ENCODE data around the gene BPI. TPM values are rescaled to one million over a fixed set of nuclear protein-coding genes. Genes with fewer than 3 reads are reported as not detected.
"Not testable (repeated sequence)": the region's sequence is repeated elsewhere in the genome, so short reads cannot be mapped to it uniquely, and the experiment has no call there.

Gene BPI
- not detected in 2 replicates for total RNA-seq (2021)
- long read RNA-seq: 0 reads

DNA sequence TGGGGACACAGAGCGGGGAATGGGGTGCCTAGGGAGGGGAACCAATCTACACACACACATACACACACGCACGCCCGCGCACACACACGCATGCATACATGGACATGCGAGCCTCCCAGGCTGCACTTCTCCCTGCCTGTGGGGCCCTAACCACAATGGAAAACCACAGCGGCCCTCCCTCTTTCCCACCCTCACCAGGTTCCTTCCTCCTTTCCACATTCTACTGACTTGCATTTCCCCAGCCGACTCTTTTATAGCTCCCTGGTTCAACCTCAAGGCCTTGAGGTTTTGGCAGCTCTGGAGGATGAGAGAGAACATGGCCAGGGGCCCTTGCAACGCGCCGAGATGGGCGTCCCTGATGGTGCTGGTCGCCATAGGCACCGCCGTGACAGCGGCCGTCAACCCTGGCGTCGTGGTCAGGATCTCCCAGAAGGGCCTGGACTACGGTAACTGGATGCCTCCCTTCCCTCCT, at the start of gene BPI:
Gene BPI, plus strand, starts transcription at position 249 of the 472 bp plus-strand sequence. Its CDS starts 68 bp downstream, at position 317.
- Histone ChIP-seq H2BK15ac (ENCODE audit: low read depth, low read length) (no peak within 1 kb of the TSS), H3K4ac (ENCODE audit: low read depth, low read length) (no peak within 1 kb of the TSS), H3K79me2 (ENCODE audit: insufficient read depth, low read length) (no peaks in the 10 kb centered on the region), H3K4me2 (ENCODE audit: insufficient read depth, insufficient read length, low read length) (no peak within 1 kb of the TSS), H2BK5ac (ENCODE audit: insufficient read length, low read length) (no peak within 1 kb of the TSS), H2BK20ac (ENCODE audit: low read depth, low read length, poor library complexity, severe bottlenecking) (no peak within 1 kb of the TSS), H3K18ac (ENCODE audit: insufficient read length, low read depth, low read length) (no peak within 1 kb of the TSS), H3T11ph (ENCODE audit: low read length) (no peak within 1 kb of the TSS), H3K4me1 (ENCODE audit: insufficient read depth, low read length) (no peaks in the 10 kb centered on the region), H3K9ac (ENCODE audit: extremely low read depth, insufficient read length, low read length) (no peak within 1 kb of the TSS), H4K20me1 (ENCODE audit: control insufficient read depth, insufficient read depth, insufficient read length) (peaks cover 2% of the 10 kb centered on the region), H2BK12ac (ENCODE audit: insufficient read length, low read depth, low read length) (no peak within 1 kb of the TSS), H3K27me3 (ENCODE audit: insufficient read depth, low read length) (no peaks in the 10 kb centered on the region), H3K9me3 (ENCODE audit: control insufficient read depth, low read depth, low read length) (no peaks in the 10 kb centered on the region), H4K5ac (ENCODE audit: insufficient read length, low read depth, low read length) (no peak within 1 kb of the TSS), H3K23ac (ENCODE audit: insufficient read length, low read depth, low read length) (no peak within 1 kb of the TSS), H2BK120ac (ENCODE audit: low read depth, low read length, poor library complexity, severe bottlenecking) (no peak within 1 kb of the TSS), H4K91ac (ENCODE audit: insufficient read length, low read depth, low read length) (no peak within 1 kb of the TSS), H2AFZ (ENCODE audit: low read length) (no peak within 1 kb of the TSS), H2AK5ac (ENCODE audit: insufficient read length, low read length) (no peak within 1 kb of the TSS), H3K79me1 (ENCODE audit: insufficient read depth, low read depth, low read length, poor library complexity, severe bottlenecking) (no peaks in the 10 kb centered on the region), H3K23me2 (ENCODE audit: insufficient read length, low read depth, low read length, poor library complexity, severe bottlenecking) (no peaks in the 10 kb centered on the region), H3K56ac (ENCODE audit: insufficient read length, low read depth, low read length) (no peak within 1 kb of the TSS), H3K14ac (ENCODE audit: insufficient read depth, low read length) (no peak within 1 kb of the TSS; the same call in 1 of the 2 replicates), H3K27ac (ENCODE audit: insufficient read length, low read depth, low read length) (no peak within 1 kb of the TSS), H4K8ac (replicated peaks; ENCODE audit: insufficient read length, low read depth, low read length) (no peak within 1 kb of the TSS)
- WGBS (ENCODE audit: extremely low coverage, insufficient read length, low lambda C conversion rate): no CpG with 5 or more reads among the region's 21 CpGs
- DNase-seq: no peak
- Mint-ChIP-seq H3K36me3 (ENCODE audit: insufficient read depth in 1 of 3, low read depth in 3 of 3) (no peaks in the 10 kb centered on the region), H3K4me1 (peaks cover 11 to 31% of the 10 kb centered on the region in 2 experiments), H3K9me3 (no peaks in the 10 kb centered on the region), H3K4me3 (no peak within 1 kb of the TSS), H3K27me3 (ENCODE audit: low read depth) (peaks cover 3% of the 10 kb centered on the region), H3K27ac (no peak within 1 kb of the TSS)
- TF ChIP-seq, protein P1, sequence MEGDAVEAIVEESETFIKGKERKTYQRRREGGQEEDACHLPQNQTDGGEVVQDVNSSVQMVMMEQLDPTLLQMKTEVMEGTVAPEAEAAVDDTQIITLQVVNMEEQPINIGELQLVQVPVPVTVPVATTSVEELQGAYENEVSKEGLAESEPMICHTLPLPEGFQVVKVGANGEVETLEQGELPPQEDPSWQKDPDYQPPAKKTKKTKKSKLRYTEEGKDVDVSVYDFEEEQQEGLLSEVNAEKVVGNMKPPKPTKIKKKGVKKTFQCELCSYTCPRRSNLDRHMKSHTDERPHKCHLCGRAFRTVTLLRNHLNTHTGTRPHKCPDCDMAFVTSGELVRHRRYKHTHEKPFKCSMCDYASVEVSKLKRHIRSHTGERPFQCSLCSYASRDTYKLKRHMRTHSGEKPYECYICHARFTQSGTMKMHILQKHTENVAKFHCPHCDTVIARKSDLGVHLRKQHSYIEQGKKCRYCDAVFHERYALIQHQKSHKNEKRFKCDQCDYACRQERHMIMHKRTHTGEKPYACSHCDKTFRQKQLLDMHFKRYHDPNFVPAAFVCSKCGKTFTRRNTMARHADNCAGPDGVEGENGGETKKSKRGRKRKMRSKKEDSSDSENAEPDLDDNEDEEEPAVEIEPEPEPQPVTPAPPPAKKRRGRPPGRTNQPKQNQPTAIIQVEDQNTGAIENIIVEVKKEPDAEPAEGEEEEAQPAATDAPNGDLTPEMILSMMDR (conservative IDR thresholded peaks at IDR 0.05): no peak

DNA sequence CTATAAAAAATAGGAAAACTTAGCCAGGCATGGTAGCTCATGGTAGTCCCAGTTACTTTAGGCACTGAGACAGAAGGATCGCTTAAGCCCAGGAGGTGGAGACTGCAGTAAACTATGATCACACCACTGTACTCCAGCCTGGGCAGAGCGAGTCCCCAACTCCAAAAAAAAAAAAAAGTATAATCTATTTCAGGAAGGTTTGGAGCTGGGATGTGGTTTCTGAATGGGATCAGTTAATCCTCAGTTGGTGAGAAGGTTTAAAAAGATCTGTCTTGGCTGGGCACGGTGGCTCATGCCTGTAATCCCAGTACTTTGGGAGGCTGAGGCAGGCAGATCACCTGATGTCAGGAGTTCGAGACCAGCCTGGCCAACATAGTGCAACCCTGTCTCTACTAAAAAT, 49.3 kb upstream of the BPI start:
- Mint-ChIP-seq H3K4me1 (peaks cover 14 to 30% of the 10 kb centered on the region in 2 experiments), H3K27me3 (ENCODE audit: low read depth) (peaks cover 13% of the 10 kb centered on the region)
- WGBS (ENCODE audit: extremely low coverage, insufficient read length, low lambda C conversion rate): no CpG with 5 or more reads among the region's 4 CpGs
- H4K91ac ChIP-seq (ENCODE audit: insufficient read length, low read depth, low read length); H3K14ac ChIP-seq (ENCODE audit: insufficient read depth, low read length); H3K4me3 Mint-ChIP-seq; H3K4ac ChIP-seq (ENCODE audit: low read depth, low read length); H3K36me3 Mint-ChIP-seq (ENCODE audit: insufficient read depth in 1 of 3, low read depth in 3 of 3); H3K23ac ChIP-seq (ENCODE audit: insufficient read length, low read depth, low read length); H2BK15ac ChIP-seq (ENCODE audit: low read depth, low read length); H3K79me2 ChIP-seq (ENCODE audit: insufficient read depth, low read length); H4K8ac ChIP-seq (replicated peaks; ENCODE audit: insufficient read length, low read depth, low read length); H4K20me1 ChIP-seq (ENCODE audit: control insufficient read depth, insufficient read depth, insufficient read length); H2BK5ac ChIP-seq (ENCODE audit: insufficient read length, low read length); H2AK5ac ChIP-seq (ENCODE audit: insufficient read length, low read length); H3K27ac ChIP-seq (ENCODE audit: insufficient read length, low read depth, low read length); H3K9me3 Mint-ChIP-seq; H3K27me3 ChIP-seq (ENCODE audit: insufficient read depth, low read length); H3K9ac ChIP-seq (ENCODE audit: extremely low read depth, insufficient read length, low read length); H3T11ph ChIP-seq (ENCODE audit: low read length); H2BK20ac ChIP-seq (ENCODE audit: low read depth, low read length, poor library complexity, severe bottlenecking); H3K18ac ChIP-seq (ENCODE audit: insufficient read length, low read depth, low read length); H3K23me2 ChIP-seq (ENCODE audit: insufficient read length, low read depth, low read length, poor library complexity, severe bottlenecking); H3K4me1 ChIP-seq (ENCODE audit: insufficient read depth, low read length); H2AFZ ChIP-seq (ENCODE audit: low read length); H3K79me1 ChIP-seq (ENCODE audit: insufficient read depth, low read depth, low read length, poor library complexity, severe bottlenecking); H2BK120ac ChIP-seq (ENCODE audit: low read depth, low read length, poor library complexity, severe bottlenecking); H3K9me3 ChIP-seq (ENCODE audit: control insufficient read depth, low read depth, low read length); DNase-seq; H3K27ac Mint-ChIP-seq; H2BK12ac ChIP-seq (ENCODE audit: insufficient read length, low read depth, low read length); H4K5ac ChIP-seq (ENCODE audit: insufficient read length, low read depth, low read length); H3K56ac ChIP-seq (ENCODE audit: insufficient read length, low read depth, low read length); H3K4me2 ChIP-seq (ENCODE audit: insufficient read depth, insufficient read length, low read length): not testable (repeated sequence)
